A673 (cell line): ENCODE results near the gene FHIT.

Experiments used
- CTCF ChIP-seq: fragments of 300-800, 200-600 bp; sonication (generic); conservative IDR thresholded peaks from 2 replicates; pipeline ENCODE4 v1.5.1; 2017; ENCODE audit warnings: low read depth, mild to moderate bottlenecking, antibody characterized with exemption, low read length, moderate library complexity, mixed read lengths
- EZH2 ChIP-seq: fragments of 200-600 bp; sonication (generic); IDR thresholded peaks from 2 replicates; pipeline ENCODE4 v1.6.1; 2017; ENCODE audit warnings: borderline replicate concordance, low read depth, mild to moderate bottlenecking, mixed read lengths, antibody characterized with exemption, low read length; ENCODE audit not compliant: poor library complexity, severe bottlenecking

GRCh38 chr3:60053526-60054265 is 1197.6 kb downstream of the FHIT start:
- no peak for TF ChIP-seq CTCF
- no peak for TF ChIP-seq EZH2
